Ishikawa (cell line): ENCODE data around the gene POMGNT1.
A peak's percentile ranks its signal among the peaks of the same experiment; 100 is the strongest.

ENCODE experiments used
- CEBPB ChIP-seq: IDR thresholded peaks from 2 replicates; pipeline ENCODE4 v1.6.1; 2012
- CREB1 ChIP-seq: IDR thresholded peaks from 2 replicates; pipeline ENCODE4 v1.6.1; 2012; ENCODE audit warnings: low read depth
- EGR1 ChIP-seq: IDR thresholded peaks from 2 replicates; pipeline ENCODE4 v1.6.1; 2012
- EP300 ChIP-seq: IDR thresholded peaks from 2 replicates; pipeline ENCODE4 v1.6.1; 2012; ENCODE audit warnings: borderline replicate concordance
- FOXM1 ChIP-seq: IDR thresholded peaks from 2 replicates; pipeline ENCODE4 v1.6.1; 2012; ENCODE audit warnings: low read depth, borderline replicate concordance
- NFIC ChIP-seq: IDR thresholded peaks from 2 replicates; pipeline ENCODE4 v1.6.1; 2012
- RAD21 ChIP-seq: IDR thresholded peaks from 2 replicates; pipeline ENCODE4 v1.6.1; 2012; ENCODE audit warnings: low read depth
- TAF1 ChIP-seq: IDR thresholded peaks from 2 replicates; pipeline ENCODE4 v1.6.1; 2012; ENCODE audit warnings: low read depth, mild to moderate bottlenecking
- TCF12 ChIP-seq: IDR thresholded peaks from 2 replicates; pipeline ENCODE4 v1.6.1; 2012; ENCODE audit warnings: low read depth
- TEAD4 ChIP-seq: IDR thresholded peaks from 2 replicates; pipeline ENCODE4 v1.6.1; 2012
- YY1 ChIP-seq: IDR thresholded peaks from 2 replicates; pipeline ENCODE4 v1.6.1; 2012; ENCODE audit warnings: low read depth
- ZBTB7A ChIP-seq: IDR thresholded peaks from 2 replicates; pipeline ENCODE4 v1.6.1; 2012; ENCODE audit warnings: low read depth
- TF ChIP-seq, protein P1 (sequence below): IDR thresholded peaks from 2 replicates; pipeline ENCODE4 v1.6.1; 2012
- TF ChIP-seq, protein P2 (sequence below): IDR thresholded peaks from 2 replicates; pipeline ENCODE4 v1.6.1; 2012
- TF ChIP-seq, protein P3 (sequence below): IDR thresholded peaks from 2 replicates; pipeline ENCODE4 v1.6.1; 2012; ENCODE audit warnings: low read depth, mild to moderate bottlenecking

Gene POMGNT1

DNA sequence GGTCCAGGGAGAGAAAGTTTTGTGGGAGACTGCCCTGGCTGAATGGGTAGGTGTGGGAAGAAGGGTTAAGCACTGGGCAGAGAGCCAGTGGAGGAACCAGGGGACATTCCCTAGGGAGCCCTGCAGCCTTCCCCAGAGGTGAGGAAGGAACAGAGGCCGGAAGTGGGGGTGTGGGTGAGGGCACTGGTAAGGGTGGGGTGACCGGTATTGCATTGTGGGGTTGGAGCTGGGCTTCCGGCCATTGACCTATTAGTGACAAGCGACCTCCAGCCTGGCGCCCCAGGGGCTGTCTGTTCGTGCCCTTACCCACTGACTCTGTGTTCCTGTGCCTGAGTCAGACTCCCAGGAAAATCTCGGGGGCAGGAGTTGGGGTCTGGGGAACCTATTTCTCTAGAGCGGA lies 26.9 kb downstream of the POMGNT1 start:
- TF ChIP-seq, protein P1, sequence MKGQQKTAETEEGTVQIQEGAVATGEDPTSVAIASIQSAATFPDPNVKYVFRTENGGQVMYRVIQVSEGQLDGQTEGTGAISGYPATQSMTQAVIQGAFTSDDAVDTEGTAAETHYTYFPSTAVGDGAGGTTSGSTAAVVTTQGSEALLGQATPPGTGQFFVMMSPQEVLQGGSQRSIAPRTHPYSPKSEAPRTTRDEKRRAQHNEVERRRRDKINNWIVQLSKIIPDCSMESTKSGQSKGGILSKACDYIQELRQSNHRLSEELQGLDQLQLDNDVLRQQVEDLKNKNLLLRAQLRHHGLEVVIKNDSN: no peak
- peak; percentile 75; the same call in 1 of the 2 replicates for TF ChIP-seq ZBTB7A
- TF ChIP-seq FOXM1: 0 out of 2 replicates have a peak, but pooled peaks have one; percentile 35
- TF ChIP-seq, protein P2, sequence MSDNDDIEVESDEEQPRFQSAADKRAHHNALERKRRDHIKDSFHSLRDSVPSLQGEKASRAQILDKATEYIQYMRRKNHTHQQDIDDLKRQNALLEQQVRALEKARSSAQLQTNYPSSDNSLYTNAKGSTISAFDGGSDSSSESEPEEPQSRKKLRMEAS: no peak
- TF ChIP-seq EP300: peak; percentile 72
- TF ChIP-seq YY1: no peak
- no peak for TF ChIP-seq CREB1
- TF ChIP-seq TCF12: 0 out of 2 replicates have a peak, but pooled peaks have one; percentile 29
- TF ChIP-seq TAF1: peak; percentile 33; the same call in 1 of the 2 replicates
- TF ChIP-seq EGR1: peak; percentile 62; the same call in 1 of the 2 replicates
- TF ChIP-seq NFIC: peak; percentile 92
- TF ChIP-seq, protein P3, sequence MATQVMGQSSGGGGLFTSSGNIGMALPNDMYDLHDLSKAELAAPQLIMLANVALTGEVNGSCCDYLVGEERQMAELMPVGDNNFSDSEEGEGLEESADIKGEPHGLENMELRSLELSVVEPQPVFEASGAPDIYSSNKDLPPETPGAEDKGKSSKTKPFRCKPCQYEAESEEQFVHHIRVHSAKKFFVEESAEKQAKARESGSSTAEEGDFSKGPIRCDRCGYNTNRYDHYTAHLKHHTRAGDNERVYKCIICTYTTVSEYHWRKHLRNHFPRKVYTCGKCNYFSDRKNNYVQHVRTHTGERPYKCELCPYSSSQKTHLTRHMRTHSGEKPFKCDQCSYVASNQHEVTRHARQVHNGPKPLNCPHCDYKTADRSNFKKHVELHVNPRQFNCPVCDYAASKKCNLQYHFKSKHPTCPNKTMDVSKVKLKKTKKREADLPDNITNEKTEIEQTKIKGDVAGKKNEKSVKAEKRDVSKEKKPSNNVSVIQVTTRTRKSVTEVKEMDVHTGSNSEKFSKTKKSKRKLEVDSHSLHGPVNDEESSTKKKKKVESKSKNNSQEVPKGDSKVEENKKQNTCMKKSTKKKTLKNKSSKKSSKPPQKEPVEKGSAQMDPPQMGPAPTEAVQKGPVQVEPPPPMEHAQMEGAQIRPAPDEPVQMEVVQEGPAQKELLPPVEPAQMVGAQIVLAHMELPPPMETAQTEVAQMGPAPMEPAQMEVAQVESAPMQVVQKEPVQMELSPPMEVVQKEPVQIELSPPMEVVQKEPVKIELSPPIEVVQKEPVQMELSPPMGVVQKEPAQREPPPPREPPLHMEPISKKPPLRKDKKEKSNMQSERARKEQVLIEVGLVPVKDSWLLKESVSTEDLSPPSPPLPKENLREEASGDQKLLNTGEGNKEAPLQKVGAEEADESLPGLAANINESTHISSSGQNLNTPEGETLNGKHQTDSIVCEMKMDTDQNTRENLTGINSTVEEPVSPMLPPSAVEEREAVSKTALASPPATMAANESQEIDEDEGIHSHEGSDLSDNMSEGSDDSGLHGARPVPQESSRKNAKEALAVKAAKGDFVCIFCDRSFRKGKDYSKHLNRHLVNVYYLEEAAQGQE: no peak
- TF ChIP-seq RAD21: 0 out of 2 replicates have a peak, but pooled peaks have one; percentile 19
- TF ChIP-seq TEAD4: no peak; the same call in 1 of the 2 replicates
- TF ChIP-seq CEBPB: no peak

DNA sequence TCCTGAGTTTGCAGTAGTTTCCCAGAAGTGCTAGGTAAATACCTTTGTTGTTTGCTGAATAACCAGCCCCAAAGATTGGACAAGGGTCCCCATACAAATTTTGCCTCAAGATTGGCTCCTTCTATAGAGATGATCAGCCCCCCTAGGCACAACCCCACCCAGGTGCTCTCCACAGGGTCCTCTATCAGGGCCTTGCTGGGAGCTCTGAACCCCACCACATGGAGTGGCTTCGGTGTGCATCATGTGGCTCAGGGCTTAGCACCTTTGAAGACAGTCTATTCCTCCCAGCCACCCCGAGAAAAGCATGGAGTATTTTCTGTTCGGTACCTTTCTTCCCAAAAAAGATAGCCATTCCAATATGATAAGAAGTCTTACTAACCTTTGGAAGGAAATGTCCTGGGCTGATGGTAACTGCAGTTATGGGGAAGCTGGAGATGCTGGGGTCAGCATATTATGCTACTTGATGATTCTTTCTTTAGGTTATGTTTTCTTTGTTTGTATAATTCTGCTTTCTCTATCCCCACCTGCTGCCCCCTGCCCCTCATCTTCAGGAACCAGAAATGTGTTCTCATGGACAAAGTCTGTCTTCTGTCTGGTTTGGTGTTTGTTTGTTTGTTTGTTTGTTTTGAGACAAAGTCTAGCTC lies 28.3 kb downstream of the POMGNT1 start:
- TF ChIP-seq YY1 (no peak), CREB1 (no peak)
- TF ChIP-seq, protein P2: peak; percentile 48; the same call in 1 of the 2 replicates

DNA sequence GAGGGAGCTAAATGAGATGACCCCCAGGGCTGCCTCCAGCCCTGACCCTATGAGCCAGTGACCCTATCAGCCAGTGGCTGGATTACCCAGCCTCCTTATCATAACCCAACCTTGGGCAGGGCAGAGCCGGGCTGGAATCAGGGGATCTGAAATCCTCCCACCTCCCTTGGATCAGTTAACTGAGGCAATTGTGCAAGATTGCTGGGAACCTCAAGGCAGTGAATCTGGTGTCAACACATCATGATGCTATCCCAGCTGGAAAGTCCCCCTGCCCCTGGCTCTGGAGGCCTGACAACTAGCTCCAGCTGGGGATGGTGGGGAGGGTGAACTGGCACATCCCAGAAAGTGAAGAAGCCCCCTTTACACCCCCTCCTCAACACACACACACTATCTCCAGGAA lies 29.8 kb downstream of the POMGNT1 start:
- no peak for TF ChIP-seq FOXM1
- TF ChIP-seq CEBPB: no peak
- TF ChIP-seq NFIC: no peak
- no peak for TF ChIP-seq EGR1
- TF ChIP-seq, protein P2: no peak
- TF ChIP-seq EP300: no peak
- TF ChIP-seq, protein P1: no peak
- TF ChIP-seq, protein P3: no peak
- no peak for TF ChIP-seq TEAD4
- no peak for TF ChIP-seq TCF12
- TF ChIP-seq RAD21: no peak
- no peak for TF ChIP-seq ZBTB7A
- no peak for TF ChIP-seq TAF1
- TF ChIP-seq CREB1: no peak
- TF ChIP-seq YY1: no peak

DNA sequence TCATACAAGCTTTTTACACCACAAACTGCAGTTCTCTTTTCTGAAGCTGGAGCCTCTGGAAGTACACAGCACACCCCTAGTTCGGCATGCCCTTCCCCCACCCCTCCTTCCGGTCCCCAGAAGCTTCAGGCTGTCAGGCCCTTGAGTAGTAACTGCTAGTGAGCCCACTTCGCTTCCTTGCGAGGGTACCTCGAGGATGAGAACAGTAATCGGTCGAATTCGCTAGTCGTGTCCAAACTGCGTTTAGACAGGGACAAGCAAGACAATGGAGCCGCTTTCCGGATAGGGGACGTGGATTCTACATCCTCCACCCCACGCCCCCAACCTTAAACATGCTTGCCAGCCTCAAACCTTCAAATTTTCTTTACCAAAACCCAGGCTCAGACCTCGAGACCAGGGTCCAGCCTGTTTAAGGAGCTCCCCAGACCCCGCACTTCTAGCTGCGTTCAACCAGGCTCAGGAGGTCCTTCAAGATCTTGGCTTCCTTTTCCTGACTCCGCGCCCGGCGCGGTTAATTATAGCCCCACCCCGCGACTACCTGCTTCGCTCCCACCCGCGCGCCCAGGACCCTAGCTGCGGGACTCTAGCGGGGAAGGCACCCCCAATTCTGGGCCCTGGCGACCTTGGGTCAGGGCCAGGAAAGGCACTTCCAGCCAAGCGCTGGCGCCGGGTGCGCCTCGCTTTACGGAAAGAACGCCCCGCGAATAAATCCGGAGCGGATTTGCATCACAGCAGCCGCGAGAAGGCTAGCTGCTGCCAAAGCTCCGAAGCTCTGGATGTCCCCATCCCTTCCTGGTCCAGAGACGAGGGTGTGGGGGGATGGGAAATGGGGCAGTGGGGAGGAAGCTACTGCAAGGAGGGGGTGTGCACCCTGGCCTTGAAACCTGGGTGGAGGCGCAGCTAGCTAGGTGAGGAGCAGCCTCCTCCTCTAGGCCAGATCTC lies 31.4 kb downstream of the POMGNT1 start:
- TF ChIP-seq YY1 (no peak), CREB1 (no peak), RAD21 (no peak), TCF12 (no peak), TEAD4 (no peak), ZBTB7A (no peak), TAF1 (no peak), EGR1 (no peak), NFIC (no peak), CEBPB (no peak), EP300 (no peak), FOXM1 (no peak)
- TF ChIP-seq, protein P3: no peak
- TF ChIP-seq, protein P1: no peak
- TF ChIP-seq, protein P2: no peak
